NT2/D1 (cell line): ENCODE data around the gene DNAH5.

Experiments
- SUZ12 ChIP-seq: IDR thresholded peaks from 2 replicates; pipeline ENCODE4 v1.6.1; 2011; ENCODE audit not compliant: insufficient read length, insufficient read depth; ENCODE audit errors: extremely low read depth
- YY1 ChIP-seq: IDR thresholded peaks from 2 replicates; pipeline ENCODE4 v1.6.1; 2011; ENCODE audit not compliant: insufficient read length, insufficient read depth
- ZNF274 ChIP-seq: IDR thresholded peaks from 2 replicates; pipeline ENCODE4 v1.6.1; 2011; ENCODE audit warnings: mild to moderate bottlenecking, low read depth, low read length

GRCh38 chr5:13809921-13810320, 134.6 kb downstream of the DNAH5 start:
- TF ChIP-seq YY1 (no peak), ZNF274 (no peak), SUZ12 (no peak)
